D721Med (cell line): ENCODE results near the gene DDIT3.

Source experiments
- DNase-seq: peaks from one replicate; pipeline ENCODE4 v3.0.0; 2011; ENCODE audit warnings: low spot score; ENCODE audit not compliant: insufficient read length
- FAIRE-seq: peaks from 2 replicates; lab custom pipeline; 2011; peaks lifted over from hg19 to GRCh38; lab: Jason Lieb, UNC
- TF ChIP-seq, protein P1 (sequence below): IDR thresholded peaks from 2 replicates; pipeline ENCODE4 v1.5.1; 2012; ENCODE audit warnings: mild to moderate bottlenecking, control low read depth; ENCODE audit not compliant: insufficient read depth; ENCODE audit errors: missing control alignments

The DDIT3 gene

DNA sequence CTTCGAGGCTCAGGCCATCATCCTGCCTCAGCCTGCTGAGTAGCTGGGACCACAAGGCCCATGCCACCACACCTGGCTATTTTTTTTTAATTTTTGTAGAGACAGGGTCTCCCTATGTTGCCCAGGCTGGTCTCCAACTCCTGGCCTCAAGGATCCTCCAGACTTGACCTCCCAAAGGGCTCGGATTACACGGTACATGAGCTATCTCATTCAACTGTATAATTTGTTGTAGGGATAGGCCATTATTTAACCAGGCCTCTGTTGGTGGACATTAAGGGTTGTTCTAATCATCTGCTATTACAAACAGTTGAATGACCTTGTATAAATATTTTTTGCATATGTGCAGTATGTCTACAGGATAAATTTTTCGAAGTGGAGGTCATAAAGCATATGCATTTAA is 38.5 kb upstream of the DDIT3 start:
- TF ChIP-seq, protein P1, sequence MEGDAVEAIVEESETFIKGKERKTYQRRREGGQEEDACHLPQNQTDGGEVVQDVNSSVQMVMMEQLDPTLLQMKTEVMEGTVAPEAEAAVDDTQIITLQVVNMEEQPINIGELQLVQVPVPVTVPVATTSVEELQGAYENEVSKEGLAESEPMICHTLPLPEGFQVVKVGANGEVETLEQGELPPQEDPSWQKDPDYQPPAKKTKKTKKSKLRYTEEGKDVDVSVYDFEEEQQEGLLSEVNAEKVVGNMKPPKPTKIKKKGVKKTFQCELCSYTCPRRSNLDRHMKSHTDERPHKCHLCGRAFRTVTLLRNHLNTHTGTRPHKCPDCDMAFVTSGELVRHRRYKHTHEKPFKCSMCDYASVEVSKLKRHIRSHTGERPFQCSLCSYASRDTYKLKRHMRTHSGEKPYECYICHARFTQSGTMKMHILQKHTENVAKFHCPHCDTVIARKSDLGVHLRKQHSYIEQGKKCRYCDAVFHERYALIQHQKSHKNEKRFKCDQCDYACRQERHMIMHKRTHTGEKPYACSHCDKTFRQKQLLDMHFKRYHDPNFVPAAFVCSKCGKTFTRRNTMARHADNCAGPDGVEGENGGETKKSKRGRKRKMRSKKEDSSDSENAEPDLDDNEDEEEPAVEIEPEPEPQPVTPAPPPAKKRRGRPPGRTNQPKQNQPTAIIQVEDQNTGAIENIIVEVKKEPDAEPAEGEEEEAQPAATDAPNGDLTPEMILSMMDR = no peak
- FAIRE-seq (no peak), DNase-seq (no peak)

DNA sequence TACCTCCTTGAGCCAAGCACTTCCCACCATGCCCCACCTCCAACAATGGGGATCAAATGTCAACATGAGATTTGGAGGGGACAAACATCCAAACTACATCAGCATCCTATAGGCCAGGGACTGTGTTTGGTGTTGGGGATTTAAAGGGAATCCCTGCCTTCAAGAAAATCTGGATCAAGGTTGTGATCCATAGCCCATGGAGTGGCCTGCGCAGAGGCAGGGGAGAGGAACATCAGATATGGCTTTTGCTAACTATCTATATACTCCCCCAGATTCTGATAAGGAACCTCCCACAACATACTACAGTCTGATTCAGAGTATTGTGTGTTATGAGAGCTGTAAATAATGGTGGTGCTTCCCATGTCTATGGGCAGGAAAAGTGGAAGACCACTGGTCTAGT is 34.6 kb upstream of the DDIT3 start:
- DNase-seq (no peak), FAIRE-seq (no peak)
- TF ChIP-seq, protein P1 = no peak

DNA sequence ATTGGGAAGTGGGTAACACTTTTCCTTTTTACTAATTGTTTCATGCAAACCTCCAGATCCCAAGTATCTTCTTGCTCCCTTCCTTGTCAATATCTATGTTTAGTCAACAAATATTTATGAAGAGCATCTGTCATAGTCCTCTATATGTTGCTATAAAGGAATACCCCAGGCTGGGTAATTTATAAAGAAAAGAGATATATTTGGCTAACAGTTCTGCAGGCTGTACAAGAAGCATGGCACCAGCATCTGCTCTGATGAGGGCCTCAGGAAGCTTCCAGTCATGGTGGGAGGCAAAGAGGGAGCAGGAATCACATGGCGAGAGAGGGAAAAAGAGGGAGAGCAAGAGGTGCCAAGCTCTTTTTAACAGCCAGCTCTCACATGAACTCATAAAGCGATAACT is 34.1 kb upstream of the DDIT3 start:
- TF ChIP-seq, protein P1 = no peak
- DNase-seq (no peak), FAIRE-seq (no peak)

DNA sequence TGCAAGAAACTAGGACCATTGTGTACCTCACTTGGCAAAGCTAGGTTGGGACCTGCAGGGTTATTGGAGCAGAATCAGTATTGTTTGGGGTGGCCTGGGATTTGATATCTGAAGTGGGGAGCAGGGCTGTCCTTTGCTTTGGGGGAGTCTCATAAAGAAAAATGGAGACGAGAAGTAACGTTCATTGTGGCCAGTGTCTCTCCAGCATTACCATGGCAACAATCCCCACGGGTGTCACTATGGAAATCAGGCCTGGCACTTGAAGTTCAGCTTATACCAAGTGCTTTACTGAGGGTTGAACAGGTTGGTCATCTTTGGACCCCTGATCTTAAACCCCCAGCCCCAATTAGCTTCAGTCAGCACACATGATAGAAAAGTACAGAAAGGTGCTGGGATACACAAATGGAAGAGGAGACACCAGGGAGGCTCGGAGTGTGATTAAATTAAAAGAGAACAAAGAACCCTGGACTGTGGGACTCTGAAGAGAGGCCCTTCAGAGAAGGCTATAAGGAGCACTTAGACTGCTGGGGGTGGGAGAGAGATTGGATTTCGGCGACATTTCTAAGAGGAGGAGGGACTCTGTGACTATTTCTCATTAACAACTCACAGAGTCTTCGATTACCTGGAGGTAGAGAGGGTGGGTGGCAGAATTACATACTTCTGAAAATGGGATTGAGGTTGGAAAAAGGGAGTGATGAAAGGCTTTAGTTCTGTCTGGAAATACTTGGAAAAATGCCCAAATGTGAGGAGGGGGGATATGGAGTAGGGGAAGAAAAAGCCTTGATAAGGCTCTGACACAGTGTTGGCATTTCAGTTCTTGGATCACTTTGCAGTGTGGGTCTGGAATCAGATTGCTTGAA is 33.3 kb upstream of the DDIT3 start:
- FAIRE-seq (no peak), DNase-seq (no peak)
- TF ChIP-seq, protein P1 = no peak

DNA sequence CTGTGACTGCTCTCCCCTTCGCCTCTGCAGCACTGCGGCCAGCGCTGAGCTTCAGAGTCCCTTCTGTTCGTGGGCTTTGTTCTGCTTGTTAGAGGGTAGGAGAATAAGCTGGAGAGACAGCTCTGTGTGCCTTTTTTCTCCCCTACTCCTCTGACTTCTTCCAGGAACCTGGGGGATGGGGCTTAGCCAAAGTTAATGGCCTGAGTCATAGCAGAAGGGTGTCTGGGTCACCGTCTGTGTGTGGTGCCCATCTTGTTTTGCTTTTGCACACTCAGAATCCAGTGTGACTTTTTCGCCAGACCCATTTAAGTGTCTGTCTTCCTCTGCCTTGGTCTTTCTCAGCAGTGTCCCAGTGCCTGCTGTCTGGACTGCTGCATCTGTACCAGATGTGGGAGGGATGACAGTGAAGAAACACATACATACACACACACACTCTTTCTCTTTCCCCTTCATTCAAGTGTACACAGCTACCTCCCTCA is 32.6 kb upstream of the DDIT3 start:
- FAIRE-seq (no peak), DNase-seq (no peak)
- TF ChIP-seq, protein P1 = no peak

DNA sequence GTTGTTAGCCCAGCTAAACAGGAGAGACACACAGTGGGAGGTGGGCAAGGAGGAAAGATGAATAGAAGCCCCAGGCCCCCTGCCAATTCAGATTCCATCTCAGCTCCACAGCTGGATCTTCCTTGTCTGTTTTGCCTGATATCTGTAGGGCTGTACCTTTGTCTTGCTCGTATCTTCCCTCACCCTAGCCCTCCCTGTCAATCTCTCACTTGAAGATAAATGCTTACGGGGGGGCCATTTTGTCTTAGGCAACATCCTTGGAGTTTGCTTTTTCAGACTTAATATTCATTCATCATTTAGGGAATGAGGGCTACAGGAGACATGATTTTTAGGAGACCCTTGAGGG is 32.0 kb upstream of the DDIT3 start:
- TF ChIP-seq, protein P1 = no peak

DNA sequence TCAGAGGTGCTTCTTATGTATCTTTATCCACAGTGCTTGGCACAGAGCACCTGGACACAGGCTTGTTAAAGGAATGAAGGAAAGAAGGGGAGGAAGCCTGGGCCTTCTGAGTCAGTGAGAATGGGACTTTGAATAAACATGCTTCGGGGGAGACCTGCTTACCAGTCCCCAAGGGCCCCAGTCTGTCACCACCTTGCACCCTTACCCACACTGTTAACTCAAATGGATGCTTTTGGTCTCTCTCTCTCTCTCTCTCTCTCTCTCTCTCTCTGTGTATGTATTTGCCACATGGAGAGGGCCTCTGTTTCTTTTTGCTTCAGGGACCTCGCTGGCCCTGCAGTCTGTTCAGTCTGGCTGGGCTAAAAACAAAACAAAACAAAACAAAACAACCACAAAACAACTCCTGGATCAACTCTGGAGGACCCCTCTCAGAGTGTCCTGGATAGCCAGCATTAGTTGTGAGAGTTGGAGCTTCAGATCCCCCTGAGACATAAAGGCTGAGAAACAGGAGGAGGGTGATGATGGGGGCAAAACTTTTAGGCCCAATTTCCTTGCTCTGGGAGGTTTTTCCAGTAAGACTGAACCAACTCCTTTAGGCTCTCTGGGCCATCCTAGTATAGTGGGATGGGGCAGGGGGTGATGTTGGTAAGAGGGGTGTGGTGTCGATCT is 31.5 kb upstream of the DDIT3 start:
- DNase-seq (no peak), FAIRE-seq (no peak)
- TF ChIP-seq, protein P1 = no peak

More for the DNA sequence above, 32.0 kb upstream of the DDIT3 start:
- FAIRE-seq = no peak
- DNase-seq = no peak
